ENCODE results near the gene NCOA7.

DNA sequence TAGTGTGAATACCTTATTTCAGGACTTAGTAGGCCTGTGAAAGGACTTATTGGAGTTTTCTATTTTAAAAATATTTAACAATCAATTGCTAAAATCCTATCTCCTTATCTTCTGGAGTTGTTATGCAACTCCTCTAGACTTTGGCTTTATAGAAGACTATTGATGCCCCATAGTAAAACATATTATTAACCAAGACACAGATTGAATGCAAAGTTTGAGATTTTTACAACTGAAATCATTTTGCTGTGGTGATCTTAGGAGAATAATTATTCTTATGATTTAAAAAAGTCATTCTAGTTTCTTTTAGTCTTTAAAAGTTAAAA lies 36.9 kb upstream of the NCOA7 start:
- TF ChIP-seq, protein P1, sequence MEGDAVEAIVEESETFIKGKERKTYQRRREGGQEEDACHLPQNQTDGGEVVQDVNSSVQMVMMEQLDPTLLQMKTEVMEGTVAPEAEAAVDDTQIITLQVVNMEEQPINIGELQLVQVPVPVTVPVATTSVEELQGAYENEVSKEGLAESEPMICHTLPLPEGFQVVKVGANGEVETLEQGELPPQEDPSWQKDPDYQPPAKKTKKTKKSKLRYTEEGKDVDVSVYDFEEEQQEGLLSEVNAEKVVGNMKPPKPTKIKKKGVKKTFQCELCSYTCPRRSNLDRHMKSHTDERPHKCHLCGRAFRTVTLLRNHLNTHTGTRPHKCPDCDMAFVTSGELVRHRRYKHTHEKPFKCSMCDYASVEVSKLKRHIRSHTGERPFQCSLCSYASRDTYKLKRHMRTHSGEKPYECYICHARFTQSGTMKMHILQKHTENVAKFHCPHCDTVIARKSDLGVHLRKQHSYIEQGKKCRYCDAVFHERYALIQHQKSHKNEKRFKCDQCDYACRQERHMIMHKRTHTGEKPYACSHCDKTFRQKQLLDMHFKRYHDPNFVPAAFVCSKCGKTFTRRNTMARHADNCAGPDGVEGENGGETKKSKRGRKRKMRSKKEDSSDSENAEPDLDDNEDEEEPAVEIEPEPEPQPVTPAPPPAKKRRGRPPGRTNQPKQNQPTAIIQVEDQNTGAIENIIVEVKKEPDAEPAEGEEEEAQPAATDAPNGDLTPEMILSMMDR (IDR thresholded peaks at IDR 0.05) = no peak
- TF ChIP-seq EP300 (IDR thresholded peaks at IDR 0.05) (no peak), POLR2A (IDR thresholded peaks at IDR 0.05) (no peak), POLR2AphosphoS5 (IDR thresholded peaks at IDR 0.05) (no peak)

Measured in suprapubic skin (tissue), 4 donors.